K562 (cell line): ENCODE data around the gene PSORS1C1. TPM values are rescaled to one million over a fixed set of nuclear protein-coding genes. Genes with fewer than 3 reads are reported as not detected.

Experiments used
- ATAC-seq: fragments of 200-7000 bp; cut with Tn5 transposase; 3 replicates; pipeline ENCODE4 v1.9.1; 2020; ENCODE audit warnings: moderate library complexity
- BruUV-seq: library from RNA; stranded (reverse); fragments of 400-500 nt; replicated peaks from 2 replicates; lab custom pipeline; 2021; lab: Mats Ljungman, UMichigan
- CTCF ChIA-PET: fragments of 300-600 bp; formaldehyde crosslinking; extraction: SDS; loops from one replicate; lab custom pipeline; 2021; ENCODE audit warnings: low intra/inter-chr PET ratio; lab: Yijun Ruan, JAX
- POLR2A ChIA-PET: fragments of 300-600, 350-650 bp; sonication (Branson Sonifier 250); formaldehyde crosslinking; extraction: SDS; loops from one replicate; lab custom pipeline; 2021; ENCODE audit warnings: antibody characterized with exemption, inconsistent platforms; lab: Yijun Ruan, JAX
- DNase-seq, 4 experiments: peaks; one replicate each; pipeline versions ENCODE4 v3.0.0 to v3.0.0-alpha.2; 2011 to 2018; ENCODE audit warnings: low spot score in 3 of 4, mixed read lengths in 3 of 4; ENCODE audit errors: extremely low read depth in 1 of 4
- FAIRE-seq: peaks from 2 replicates; lab custom pipeline; 2011; peaks lifted over from hg19 to GRCh38; lab: Jason Lieb, UNC
- H2AFZ ChIP-seq: 2 replicates; pipeline ENCODE4 v1.6.0; 2011; ENCODE audit warnings: low read depth, low read length, control low read depth, inconsistent platforms
- H3K27ac ChIP-seq: fragments of 200-600 bp; 3 replicates; pipeline ENCODE4 v1.8.0; 2011; ENCODE audit warnings: low read depth, mild to moderate bottlenecking, control low read depth, inconsistent platforms, low read length, moderate library complexity, mixed read lengths; ENCODE audit errors: extremely low read depth
- H3K27me3 ChIP-seq, 2 experiments: fragments of 300-600 bp in 1 of 2; 2 replicates in 1 of 2; 3 replicates in 1 of 2; pipeline versions ENCODE4 v1.6.0 to v1.8.0; 2011; ENCODE audit warnings: inconsistent platforms in 2 of 2, low read length in 2 of 2, mild to moderate bottlenecking in 1 of 2, mixed read lengths in 1 of 2, moderate library complexity in 1 of 2; ENCODE audit not compliant: control insufficient read depth in 2 of 2, insufficient read depth in 2 of 2
- H3K36me3 ChIP-seq: fragments of 300-600 bp; 3 replicates; pipeline ENCODE4 v1.8.0; 2011; ENCODE audit warnings: mild to moderate bottlenecking, low read length, inconsistent platforms; ENCODE audit not compliant: control insufficient read depth, insufficient read depth
- H3K4me1 ChIP-seq, 2 experiments: fragments of 200-600 bp in 1 of 2; replicated peaks in 1 of 2; 2 replicates in 1 of 2; 3 replicates in 1 of 2; pipeline versions ENCODE4 v1.5.1 to v1.8.0; 2011; ENCODE audit warnings: inconsistent platforms in 2 of 2, low read length in 2 of 2, mild to moderate bottlenecking in 1 of 2, mixed read lengths in 1 of 2, moderate library complexity in 1 of 2; ENCODE audit not compliant: control insufficient read depth in 2 of 2, insufficient read depth in 2 of 2
- H3K4me2 ChIP-seq: 2 replicates; pipeline ENCODE4 v1.6.1; 2011; ENCODE audit warnings: low read length, control low read depth, inconsistent platforms, mixed read lengths; ENCODE audit not compliant: insufficient read depth
- H3K4me3 ChIP-seq: fragments of 200-600 bp; sonication (generic), shearing (Covaris generic); 2 replicates; pipeline ENCODE4 v1.5.1; 2016; ENCODE audit warnings: control low read depth, inconsistent platforms
- H3K79me2 ChIP-seq: fragments of 200-600 bp; 3 replicates; pipeline ENCODE4 v1.8.0; 2011; ENCODE audit warnings: low read length, inconsistent platforms; ENCODE audit not compliant: control insufficient read depth, insufficient read depth
- H3K9ac ChIP-seq, 2 experiments: 2 replicates each; pipeline versions ENCODE4 v1.6.0 to v1.6.1; 2011; ENCODE audit warnings: low read depth in 2 of 2, low read length in 2 of 2, control low read depth in 1 of 2, inconsistent platforms in 1 of 2, mild to moderate bottlenecking in 1 of 2, mixed read lengths in 1 of 2; ENCODE audit not compliant: insufficient read depth in 1 of 2
- H3K9me1 ChIP-seq: one replicate; pipeline ENCODE4 v1.6.0; 2011; ENCODE audit warnings: inconsistent platforms, mild to moderate bottlenecking, low read length, moderate library complexity; ENCODE audit not compliant: control insufficient read depth, insufficient read depth
- H3K9me3 ChIP-seq: replicated peaks from 2 replicates; pipeline ENCODE4 v1.5.1; 2011; ENCODE audit warnings: low read depth, low read length, inconsistent platforms; ENCODE audit not compliant: control insufficient read depth, insufficient read depth
- H4K20me1 ChIP-seq: replicated peaks from 2 replicates; pipeline ENCODE4 v1.6.1; 2011; ENCODE audit warnings: low read length, inconsistent platforms, mixed read lengths; ENCODE audit not compliant: control insufficient read depth, insufficient read depth
- C11orf30 ChIP-seq: fragments of 450-650 bp; IDR thresholded peaks from 2 replicates; pipeline ENCODE4 v1.6.1; 2016; ENCODE audit warnings: low read depth, mild to moderate bottlenecking
- HOXB6 ChIP-seq: fragments of 250-450 bp; sonication (Bioruptor Pico); IDR thresholded peaks from 2 replicates; pipeline ENCODE4 v1.5.1; 2022; ENCODE audit warnings: mild to moderate bottlenecking, borderline replicate concordance
- KLF10 ChIP-seq: fragments of 250-450 bp; sonication (Bioruptor Pico); IDR thresholded peaks from 2 replicates; pipeline ENCODE4 v1.6.1; 2021; ENCODE audit warnings: matching md5 sums
- MAFF ChIP-seq: IDR thresholded peaks from 2 replicates; pipeline ENCODE4 v1.6.1; 2012; ENCODE audit warnings: low read length, improper control_type of control experiment
- NCOA6 ChIP-seq: fragments of 450-650 bp; IDR thresholded peaks from 2 replicates; pipeline ENCODE4 v1.6.1; 2017; ENCODE audit warnings: mild to moderate bottlenecking
- PHF21A ChIP-seq: fragments of 450-650 bp; IDR thresholded peaks from 2 replicates; pipeline ENCODE4 v1.6.1; 2017; ENCODE audit warnings: low read depth, borderline replicate concordance
- RBM15 ChIP-seq: fragments of 200-400 bp; formaldehyde crosslinking; IDR thresholded peaks from 2 replicates; pipeline ENCODE4 v1.6.1; 2018; ENCODE audit warnings: mild to moderate bottlenecking, low read length, moderate library complexity; ENCODE audit not compliant: insufficient read depth
- ZNF165 ChIP-seq: fragments of 250-450 bp; sonication (Bioruptor Pico); IDR thresholded peaks from 2 replicates; pipeline ENCODE4 v1.4.0; 2020; ENCODE audit warnings: borderline replicate concordance
- ZNF217 ChIP-seq: sonication (generic); formaldehyde crosslinking; IDR thresholded peaks from 2 replicates; pipeline ENCODE4 v1.8.0; 2022; ENCODE audit warnings: mild to moderate bottlenecking, missing genetic modification reagents
- ZNF707 ChIP-seq: fragments of 250-450 bp; sonication (Bioruptor Pico); conservative IDR thresholded peaks from 2 replicates; pipeline ENCODE4 v1.8.0; 2022; ENCODE audit warnings: inconsistent platforms, mild to moderate bottlenecking, moderate library complexity
- WGBS: fragments of 100-300 bp; shearing (Covaris generic); methylation state at CpG from one replicate; pipeline ENCODE4 v1.1.6; 2016; ENCODE audit warnings: low coverage, mixed read lengths; ENCODE audit not compliant: insufficient coverage; ENCODE audit errors: missing lambda C conversion rate; 5-methylcytosine and 5-hydroxymethylcytosine counted together
- in situ Hi-C: fragments of 300-500 bp; cut with MboI; formaldehyde crosslinking; loops from 4 replicates; pipeline ENCODE4 v1.15.0; 2018; ENCODE audit warnings: inconsistent platforms, mixed read lengths
- intact Hi-C: fragments of 100-400 bp; cut with micrococcal nuclease; formaldehyde crosslinking; loops from 2 replicates; pipeline ENCODE4 v1.14.2; 2022
- polyA plus RNA-seq, 8 experiments: library from polyadenylated mRNA; depleted of rRNA in 4 of 8; stranded (reverse) in 5 of 8; unstranded in 3 of 8; fragments of >200 nt; fragmentation: Nextera tagmentation in 2 of 8; fragmentation: Illumina TruSeq in 1 of 8; extraction: Ambion mirVana in 2 of 8; extraction: Trizol in 1 of 8; gene quantifications; 2 replicates each; pipeline versions ENCODE4 v1.2.1 to v1.2.3, GENCODE V29; 2011 to 2014; ENCODE audit warnings: inconsistent platforms in 1 of 8, missing spikeins in 1 of 8
- total RNA-seq, 7 experiments: library from RNA; depleted of rRNA in 6 of 7; stranded (reverse); fragments of >200 nt in 6 of 7; fragmentation: Illumina TruSeq in 2 of 7; extraction: Trizol in 2 of 7; gene quantifications; 2 replicates each; pipeline versions ENCODE4 v1.2.1 to v1.2.3, GENCODE V29; 2011 to 2021; ENCODE audit warnings: low replicate concordance in 1 of 7
- TF ChIP-seq, protein P1 (sequence below): sonication (generic); formaldehyde crosslinking; IDR thresholded peaks from 2 replicates; pipeline ENCODE4 v1.8.1; 2023; ENCODE audit warnings: mild to moderate bottlenecking, missing genetic modification reagents, moderate library complexity
- TF ChIP-seq, protein P2 (sequence below), 2 experiments: fragments of 450-650 bp; IDR thresholded peaks; 2 replicates each; pipeline ENCODE4 v1.6.1; 2016
- TF ChIP-seq, protein P3 (sequence below), 3 experiments: fragments of 200-800 bp in 1 of 3; sonication (Bioruptor generic) in 1 of 3; sonication (generic) in 1 of 3; formaldehyde crosslinking in 1 of 3; IDR thresholded peaks; 2 replicates each; pipeline versions ENCODE4 v1.6.1 to v1.8.0; 2016 to 2022; ENCODE audit warnings: mild to moderate bottlenecking in 2 of 3, missing compliant biosample characterization in 2 of 3, missing genetic modification characterization in 2 of 3, missing genetic modification reagents in 1 of 3

PSORS1C1 gene
- total and polyA plus RNA-seq, 9 of the 15 experiments (the other 6 are each of a cell fraction or from before 2014, with no cell fraction given): 0.11 TPM; not detected in 8

DNA sequence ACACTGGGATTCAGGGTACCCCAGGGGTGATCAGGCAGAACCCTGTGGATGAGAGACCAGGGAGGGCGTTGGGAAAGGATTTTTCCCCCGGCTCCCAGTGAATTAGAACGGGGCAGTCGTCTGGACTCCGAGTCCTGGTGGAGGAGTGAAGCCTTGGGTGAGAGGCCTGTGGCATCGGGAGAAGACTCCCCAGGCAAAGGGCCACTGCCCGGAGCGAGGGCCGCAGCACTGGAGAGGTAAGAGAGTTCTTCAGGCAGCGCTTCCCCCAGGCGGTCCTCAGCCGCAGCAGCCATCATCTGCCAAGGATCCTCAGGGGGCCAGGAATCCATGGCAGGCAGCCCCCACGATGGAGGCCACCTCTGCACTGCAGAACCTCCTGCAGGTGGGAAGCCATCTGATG is 2.9 kb upstream of the PSORS1C1 start:
- H3K4me1 ChIP-seq: no peaks in the 10 kb centered on the region; a peak in 2 of 5 replicates
- no peak overlapping the region for H3K4me2 ChIP-seq
- DNase-seq (no peak), FAIRE-seq (no peak), ATAC-seq (no peak)
- peaks cover 3% of the 10 kb centered on the region; the same call in 1 of the 2 replicates for H4K20me1 ChIP-seq
- TF ChIP-seq HOXB6: no peak
- TF ChIP-seq KLF10: no peak
- TF ChIP-seq, protein P1, sequence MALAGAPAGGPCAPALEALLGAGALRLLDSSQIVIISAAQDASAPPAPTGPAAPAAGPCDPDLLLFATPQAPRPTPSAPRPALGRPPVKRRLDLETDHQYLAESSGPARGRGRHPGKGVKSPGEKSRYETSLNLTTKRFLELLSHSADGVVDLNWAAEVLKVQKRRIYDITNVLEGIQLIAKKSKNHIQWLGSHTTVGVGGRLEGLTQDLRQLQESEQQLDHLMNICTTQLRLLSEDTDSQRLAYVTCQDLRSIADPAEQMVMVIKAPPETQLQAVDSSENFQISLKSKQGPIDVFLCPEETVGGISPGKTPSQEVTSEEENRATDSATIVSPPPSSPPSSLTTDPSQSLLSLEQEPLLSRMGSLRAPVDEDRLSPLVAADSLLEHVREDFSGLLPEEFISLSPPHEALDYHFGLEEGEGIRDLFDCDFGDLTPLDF (CRISPR knock-in tag): no peak
- no peak for TF ChIP-seq ZNF707 (CRISPR knock-in tag)
- TF ChIP-seq, protein P2, sequence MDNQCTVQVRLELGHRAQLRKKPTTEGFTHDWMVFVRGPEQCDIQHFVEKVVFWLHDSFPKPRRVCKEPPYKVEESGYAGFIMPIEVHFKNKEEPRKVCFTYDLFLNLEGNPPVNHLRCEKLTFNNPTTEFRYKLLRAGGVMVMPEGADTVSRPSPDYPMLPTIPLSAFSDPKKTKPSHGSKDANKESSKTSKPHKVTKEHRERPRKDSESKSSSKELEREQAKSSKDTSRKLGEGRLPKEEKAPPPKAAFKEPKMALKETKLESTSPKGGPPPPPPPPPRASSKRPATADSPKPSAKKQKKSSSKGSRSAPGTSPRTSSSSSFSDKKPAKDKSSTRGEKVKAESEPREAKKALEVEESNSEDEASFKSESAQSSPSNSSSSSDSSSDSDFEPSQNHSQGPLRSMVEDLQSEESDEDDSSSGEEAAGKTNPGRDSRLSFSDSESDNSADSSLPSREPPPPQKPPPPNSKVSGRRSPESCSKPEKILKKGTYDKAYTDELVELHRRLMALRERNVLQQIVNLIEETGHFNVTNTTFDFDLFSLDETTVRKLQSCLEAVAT (IDR thresholded peaks at IDR 0.05): no peak
- no peak for TF ChIP-seq ZNF165 (CRISPR knock-in tag)
- no peak for TF ChIP-seq NCOA6
- no peak for TF ChIP-seq ZNF217
- TF ChIP-seq, protein P3, sequence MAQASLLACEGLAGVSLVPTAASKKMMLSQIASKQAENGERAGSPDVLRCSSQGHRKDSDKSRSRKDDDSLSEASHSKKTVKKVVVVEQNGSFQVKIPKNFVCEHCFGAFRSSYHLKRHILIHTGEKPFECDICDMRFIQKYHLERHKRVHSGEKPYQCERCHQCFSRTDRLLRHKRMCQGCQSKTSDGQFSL (CRISPR knock-in tag; IDR thresholded peaks at IDR 0.05): no peak
- TF ChIP-seq, protein P3 (tag; IDR thresholded peaks at IDR 0.05): no peak
- TF ChIP-seq PHF21A: no peak
- no peak for TF ChIP-seq RBM15
- TF ChIP-seq C11orf30: no peak
- TF ChIP-seq MAFF: no peak
- no peaks in the 10 kb centered on the region for H3K9me1 ChIP-seq
- no peak overlapping the region for H3K27ac ChIP-seq
- POLR2A ChIA-PET: interaction anchor here (0.6 kb wide), 2 partner anchors 282 to 493 kb away, joined by 3 read pairs; no protein-coding TSS in a partner anchor
- H3K4me3 ChIP-seq: no peak overlapping the region
- no TSS peak for BruUV-seq
- intact Hi-C loops: no loop called here
- H3K79me2 ChIP-seq: no peaks in the 10 kb centered on the region
- WGBS: 2% methylated on average over 13 of the region's 13 CpGs
- H3K9ac ChIP-seq: no peak overlapping the region
- CTCF ChIA-PET: no interaction called here
- in situ Hi-C loops: no loop called here
- H3K36me3 ChIP-seq: no peaks in the 10 kb centered on the region
- no peak overlapping the region for H2AFZ ChIP-seq
- H3K9me3 ChIP-seq: no peaks in the 10 kb centered on the region
- peaks cover 64 to 83% of the 10 kb centered on the region in 2 experiments for H3K27me3 ChIP-seq
